Stimulated activated naive CD8-positive, alpha-beta T cell treated with anti-CD3 and anti-CD28 coated beads, Interleukin-15, amount 100 ng/mL, for 72 hours (primary cell): ENCODE measurements around the gene RTL1.

Experiments
- ATAC-seq: fragments of 150-1000 bp; cut with Tn5 transposase; 2 replicates; pipeline ENCODE4 v1.10.0; 2021; ENCODE audit warnings: mild to moderate bottlenecking, moderate library complexity
- DNase-seq, 2 donors: peaks; one replicate each; pipeline ENCODE4 v3.0.0; 2021 to 2022
- H3K27ac Mint-ChIP-seq, 2 donors: one replicate each; pipeline ENCODE4 v1.8.0; 2022; ENCODE audit warnings: mild to moderate bottlenecking in 2 of 2, mixed read lengths in 2 of 2, moderate library complexity in 2 of 2
- H3K27me3 Mint-ChIP-seq: one replicate; pipeline ENCODE4 v1.8.0; 2022; ENCODE audit warnings: mixed read lengths
- H3K4me1 Mint-ChIP-seq: one replicate; pipeline ENCODE4 v1.8.0; 2022; ENCODE audit warnings: mild to moderate bottlenecking, mixed read lengths
- H3K4me3 Mint-ChIP-seq, 2 donors: one replicate each; pipeline ENCODE4 v1.8.0; 2022; ENCODE audit warnings: mild to moderate bottlenecking in 2 of 2, mixed read lengths in 2 of 2, moderate library complexity in 1 of 2
- H3K9me3 Mint-ChIP-seq, 2 donors: one replicate each; pipeline ENCODE4 v1.8.0; 2022; ENCODE audit warnings: mixed read lengths in 2 of 2

The RTL1 gene

GRCh38 chr14:100864960-100865681 is 38.4 kb downstream of the RTL1 start:
- Mint-ChIP-seq H3K27ac (no peak overlapping the region), H3K27me3 (peaks cover 10% of the 10 kb centered on the region), H3K4me1 (no peaks in the 10 kb centered on the region), H3K9me3 (no peaks in the 10 kb centered on the region), H3K4me3 (no peak overlapping the region)
- DNase-seq (no peak), ATAC-seq (no peak)

- DNase-seq (no peak), ATAC-seq (no peak)
- Mint-ChIP-seq H3K4me1 (no peaks in the 10 kb centered on the region), H3K27ac (no peak overlapping the region), H3K9me3 (no peaks in the 10 kb centered on the region), H3K27me3 (peaks cover 16% of the 10 kb centered on the region), H3K4me3 (no peak overlapping the region)
Observed at GRCh38 chr14:100864206-100864605, 39.3 kb downstream of the RTL1 start.

GRCh38 chr14:100862793-100863192 is 40.7 kb downstream of the RTL1 start:
- ATAC-seq (no peak), DNase-seq (no peak)
- H3K4me3 Mint-ChIP-seq = no peak overlapping the region
- no peaks in the 10 kb centered on the region for H3K4me1 Mint-ChIP-seq
- no peaks in the 10 kb centered on the region for H3K9me3 Mint-ChIP-seq
- H3K27ac Mint-ChIP-seq = no peak overlapping the region
- peaks cover 16% of the 10 kb centered on the region for H3K27me3 Mint-ChIP-seq

- Mint-ChIP-seq H3K27ac (no peak overlapping the region), H3K27me3 (peaks cover 16% of the 10 kb centered on the region), H3K4me3 (no peak overlapping the region), H3K9me3 (no peaks in the 10 kb centered on the region), H3K4me1 (no peaks in the 10 kb centered on the region)
- DNase-seq (no peak), ATAC-seq (no peak)
Observed at GRCh38 chr14:100862277-100862676, 41.2 kb downstream of the RTL1 start.

GRCh38 chr14:100861937-100862247 is 41.6 kb downstream of the RTL1 start:
- Mint-ChIP-seq H3K27me3 (peaks cover 16% of the 10 kb centered on the region), H3K27ac (no peak overlapping the region)

GRCh38 chr14:100861188-100861936 is 42.2 kb downstream of the RTL1 start:
- no peak for ATAC-seq
- no peaks in the 10 kb centered on the region for H3K9me3 Mint-ChIP-seq
- H3K27ac Mint-ChIP-seq = no peak overlapping the region
- peaks cover 16% of the 10 kb centered on the region for H3K27me3 Mint-ChIP-seq
- no peak overlapping the region for H3K4me3 Mint-ChIP-seq
- DNase-seq = no peak
- H3K4me1 Mint-ChIP-seq = no peaks in the 10 kb centered on the region

More at GRCh38 chr14:100861937-100862247, 41.6 kb downstream of the RTL1 start:
- ATAC-seq (no peak), DNase-seq (no peak)
- Mint-ChIP-seq H3K9me3 (no peaks in the 10 kb centered on the region), H3K4me1 (no peaks in the 10 kb centered on the region), H3K4me3 (no peak overlapping the region)

GRCh38 chr14:100860556-100861187 is 42.9 kb downstream of the RTL1 start:
- Mint-ChIP-seq H3K4me1 (no peaks in the 10 kb centered on the region), H3K27ac (no peak overlapping the region)

GRCh38 chr14:100859781-100860180 is 43.7 kb downstream of the RTL1 start:
- ATAC-seq = no peak
- H3K9me3 Mint-ChIP-seq = no peaks in the 10 kb centered on the region
- no peaks in the 10 kb centered on the region for H3K4me1 Mint-ChIP-seq
- no peak overlapping the region for H3K27ac Mint-ChIP-seq
- H3K27me3 Mint-ChIP-seq = peaks cover 16% of the 10 kb centered on the region
- H3K4me3 Mint-ChIP-seq = no peak overlapping the region
- no peak for DNase-seq

More at GRCh38 chr14:100860556-100861187, 42.9 kb downstream of the RTL1 start:
- H3K27me3 Mint-ChIP-seq = peaks cover 16% of the 10 kb centered on the region
- no peak for ATAC-seq
- no peak for DNase-seq
- no peak overlapping the region for H3K4me3 Mint-ChIP-seq
- no peaks in the 10 kb centered on the region for H3K9me3 Mint-ChIP-seq

- Mint-ChIP-seq H3K27me3 (peaks cover 16% of the 10 kb centered on the region), H3K9me3 (no peaks in the 10 kb centered on the region), H3K27ac (peak overlapping the region in 1 of 2 donors; percentile 20), H3K4me3 (no peak overlapping the region), H3K4me1 (no peaks in the 10 kb centered on the region)
- ATAC-seq (no peak), DNase-seq (no peak)
Observed at GRCh38 chr14:100858838-100859220, 44.7 kb downstream of the RTL1 start.

GRCh38 chr14:100857923-100858837 is 45.3 kb downstream of the RTL1 start:
- Mint-ChIP-seq H3K9me3 (no peaks in the 10 kb centered on the region), H3K4me3 (no peak overlapping the region), H3K27ac (peak overlapping the region in 1 of 2 donors; percentile 20), H3K27me3 (peaks cover 16% of the 10 kb centered on the region), H3K4me1 (no peaks in the 10 kb centered on the region)
- ATAC-seq = no peak
- DNase-seq = no peak

GRCh38 chr14:100857233-100857922 is 46.1 kb downstream of the RTL1 start:
- no peak overlapping the region for H3K27ac Mint-ChIP-seq
- H3K9me3 Mint-ChIP-seq = no peaks in the 10 kb centered on the region
- ATAC-seq (no peak), DNase-seq (no peak)
- H3K4me3 Mint-ChIP-seq = no peak overlapping the region
- H3K4me1 Mint-ChIP-seq = no peaks in the 10 kb centered on the region
- H3K27me3 Mint-ChIP-seq = peaks cover 16% of the 10 kb centered on the region

- Mint-ChIP-seq H3K4me3 (no peak overlapping the region), H3K27me3 (peaks cover 16% of the 10 kb centered on the region), H3K27ac (peak overlapping the region in 1 of 2 donors; percentile 48), H3K4me1 (no peaks in the 10 kb centered on the region), H3K9me3 (no peaks in the 10 kb centered on the region)
- no peak for ATAC-seq
- DNase-seq = no peak
Observed at GRCh38 chr14:100856056-100856950, 47.2 kb downstream of the RTL1 start.

- DNase-seq (no peak), ATAC-seq (no peak)
- Mint-ChIP-seq H3K27me3 (peaks cover 8% of the 10 kb centered on the region), H3K27ac (no peak overlapping the region), H3K4me3 (no peak overlapping the region), H3K4me1 (no peaks in the 10 kb centered on the region), H3K9me3 (no peaks in the 10 kb centered on the region)
Observed at GRCh38 chr14:100855256-100855930, 48.1 kb downstream of the RTL1 start.

- Mint-ChIP-seq H3K4me1 (no peaks in the 10 kb centered on the region), H3K4me3 (no peak overlapping the region), H3K9me3 (no peaks in the 10 kb centered on the region), H3K27me3 (no peaks in the 10 kb centered on the region), H3K27ac (no peak overlapping the region)
- ATAC-seq (no peak), DNase-seq (no peak)
Observed at GRCh38 chr14:100854435-100854834, 49.1 kb downstream of the RTL1 start.
